Measurements from ENCODE around the gene TMEM14A.

GRCh38 chr6:52707963-52708680 lies 37.2 kb downstream of the TMEM14A start:
- TF ChIP-seq CTCF (IDR thresholded peaks at IDR 0.05; ENCODE audit: insufficient read depth, low read length) (no peak), GABPA (IDR thresholded peaks at IDR 0.05; ENCODE audit: low read depth) (no peak)

Measured in HL-60 (cell line).